Rectal smooth muscle tissue (tissue), 1 donor: ENCODE data around the gene ADSL.

Source experiments
- H3K27ac ChIP-seq: one replicate; pipeline ENCODE4 v1.7.0; 2013; ENCODE audit warnings: low read depth, low read length, inconsistent platforms
- H3K27me3 ChIP-seq: one replicate; pipeline ENCODE4 v1.7.0; 2013; ENCODE audit warnings: low read length; ENCODE audit not compliant: control insufficient read depth, insufficient read depth
- H3K36me3 ChIP-seq: one replicate; pipeline ENCODE4 v1.7.0; 2013; ENCODE audit warnings: low read length; ENCODE audit not compliant: control insufficient read depth, insufficient read depth
- H3K4me1 ChIP-seq: one replicate; pipeline ENCODE4 v1.7.0; 2013; ENCODE audit warnings: low read length; ENCODE audit not compliant: control insufficient read depth, insufficient read depth
- H3K4me3 ChIP-seq: one replicate; pipeline ENCODE4 v1.7.0; 2013; ENCODE audit warnings: low read length
- H3K9ac ChIP-seq: one replicate; pipeline ENCODE4 v1.7.0; 2013; ENCODE audit warnings: low read length

Gene ADSL

GRCh38 chr22:40419718-40420117 is 73.4 kb downstream of the ADSL start:
- Histone ChIP-seq H3K4me3 (no peak overlapping the region), H3K27ac (no peak overlapping the region), H3K9ac (no peak overlapping the region), H3K27me3 (no peaks in the 10 kb centered on the region), H3K36me3 (peaks cover 46% of the 10 kb centered on the region), H3K4me1 (no peaks in the 10 kb centered on the region)

- H3K4me1 ChIP-seq, result no peaks in the 10 kb centered on the region
- peaks cover 50% of the 10 kb centered on the region for H3K36me3 ChIP-seq
- no peak overlapping the region for H3K4me3 ChIP-seq
- no peak overlapping the region for H3K27ac ChIP-seq
- no peak overlapping the region for H3K9ac ChIP-seq
- no peaks in the 10 kb centered on the region for H3K27me3 ChIP-seq
These were observed 74.2 kb downstream of the ADSL start for GRCh38 chr22:40420341-40421081.

- H3K36me3 ChIP-seq, result peaks cover 50% of the 10 kb centered on the region
- no peak overlapping the region for H3K4me3 ChIP-seq
These were observed 74.7 kb downstream of the ADSL start for GRCh38 chr22:40421082-40421350.

DNA sequence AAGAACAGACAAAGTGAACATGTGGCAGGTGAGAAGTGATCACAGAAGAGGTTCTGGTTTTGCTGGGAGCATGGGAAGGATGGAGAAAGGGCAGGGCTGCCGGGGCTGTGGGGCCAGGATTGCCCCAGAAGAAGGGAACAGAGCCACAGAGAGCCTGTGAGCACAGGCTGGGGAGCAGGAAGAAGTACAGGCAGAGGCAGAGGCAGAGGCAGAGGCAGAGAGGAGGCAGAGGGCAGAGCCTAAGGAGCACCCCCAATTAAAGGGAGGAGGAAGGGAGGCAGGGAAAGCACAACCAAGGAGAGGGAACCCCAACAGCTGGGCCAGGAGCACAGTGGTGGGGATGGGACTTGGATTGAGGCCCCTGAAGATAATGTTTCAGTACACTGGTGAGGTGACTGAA is 75.6 kb downstream of the ADSL start:
- H3K27ac ChIP-seq, result no peak overlapping the region
- no peak overlapping the region for H3K9ac ChIP-seq

More at GRCh38 chr22:40421082-40421350, 74.7 kb downstream of the ADSL start:
- Histone ChIP-seq H3K27me3 (no peaks in the 10 kb centered on the region), H3K27ac (no peak overlapping the region), H3K9ac (no peak overlapping the region), H3K4me1 (no peaks in the 10 kb centered on the region)

DNA sequence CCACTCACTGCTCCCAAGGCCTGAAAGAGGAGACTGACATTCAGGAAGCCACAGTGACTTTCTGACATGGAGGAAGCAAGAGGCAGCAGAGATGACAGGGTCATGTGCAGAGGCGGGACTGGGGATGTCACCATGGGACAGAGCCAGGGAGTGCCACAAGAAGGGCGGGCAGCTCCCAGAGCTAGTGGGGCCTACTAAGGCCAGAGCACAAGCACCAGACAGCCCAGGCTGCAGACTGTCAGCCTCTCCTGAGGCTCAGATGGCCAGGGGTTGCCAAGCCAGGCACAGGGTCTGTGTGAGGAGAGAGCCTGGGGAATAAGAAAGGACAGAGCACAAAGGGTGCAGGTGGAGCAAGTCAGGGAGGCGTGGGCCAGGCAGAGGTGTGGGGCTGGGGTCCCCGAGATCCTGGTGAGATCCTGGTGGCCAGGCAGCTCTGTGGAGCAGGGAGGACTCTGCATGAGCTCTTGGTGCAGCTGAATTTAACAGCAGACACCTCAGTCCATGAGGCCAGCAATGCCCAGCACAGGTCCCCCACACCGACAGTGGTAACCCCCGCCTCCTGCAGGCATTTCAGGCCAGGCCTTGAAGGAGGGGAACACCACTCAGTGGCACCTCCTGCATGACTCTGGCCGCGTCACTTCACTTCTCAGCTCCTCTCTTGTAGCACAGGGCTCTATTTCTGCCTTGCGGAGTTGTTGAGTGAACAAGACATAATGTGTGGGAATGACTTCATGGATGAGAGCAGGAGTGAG is 76.4 kb downstream of the ADSL start:
- Histone ChIP-seq H3K27ac (no peak overlapping the region), H3K4me3 (no peak overlapping the region), H3K27me3 (no peaks in the 10 kb centered on the region), H3K4me1 (no peaks in the 10 kb centered on the region), H3K9ac (no peak overlapping the region), H3K36me3 (peaks cover 55% of the 10 kb centered on the region)

More for the DNA sequence above, 75.6 kb downstream of the ADSL start:
- no peaks in the 10 kb centered on the region for H3K27me3 ChIP-seq
- no peak overlapping the region for H3K4me3 ChIP-seq
- no peaks in the 10 kb centered on the region for H3K4me1 ChIP-seq
- H3K36me3 ChIP-seq, result peaks cover 53% of the 10 kb centered on the region

GRCh38 chr22:40423310-40423688 is 77.0 kb downstream of the ADSL start:
- H3K27ac ChIP-seq, result no peak overlapping the region
- H3K4me3 ChIP-seq, result no peak overlapping the region
- peaks cover 55% of the 10 kb centered on the region for H3K36me3 ChIP-seq
- no peaks in the 10 kb centered on the region for H3K27me3 ChIP-seq
- H3K4me1 ChIP-seq, result no peaks in the 10 kb centered on the region
- H3K9ac ChIP-seq, result no peak overlapping the region

DNA sequence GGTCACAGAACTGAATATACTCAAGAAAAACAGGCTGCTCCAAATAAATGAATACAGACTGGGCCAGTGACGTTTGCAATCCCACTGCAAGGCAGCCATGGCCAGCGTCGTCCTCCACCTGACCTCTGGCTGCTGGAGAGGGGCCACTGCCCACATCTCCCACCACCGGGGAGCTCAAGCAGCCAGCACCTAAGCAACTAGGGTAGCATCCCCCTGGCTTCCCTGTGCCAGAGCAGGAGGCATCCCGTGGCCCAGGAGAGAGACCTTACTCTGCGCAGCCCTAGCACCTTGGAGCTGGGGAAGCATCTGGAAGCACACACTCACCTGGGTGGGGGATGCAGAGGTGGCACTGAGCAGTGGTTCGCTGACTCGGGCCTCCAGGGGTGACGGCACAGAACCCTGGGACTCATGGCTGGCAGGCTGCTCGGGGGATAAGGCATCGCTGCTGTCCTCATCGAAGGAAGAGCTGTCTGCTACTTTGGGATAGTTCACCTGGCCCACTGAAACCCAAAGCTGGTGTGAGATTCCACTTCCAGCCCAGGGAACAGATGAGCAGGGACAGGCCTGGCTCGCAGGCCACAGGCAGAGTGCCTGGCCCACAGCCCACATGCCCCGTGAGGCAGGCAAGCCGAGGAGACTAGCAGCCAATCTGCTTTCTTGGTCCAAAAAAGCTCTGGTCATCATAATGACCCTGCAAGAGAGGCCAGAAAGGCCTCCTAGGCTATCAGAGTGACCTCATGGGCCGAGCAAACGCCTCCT is 77.8 kb downstream of the ADSL start:
- no peaks in the 10 kb centered on the region for H3K27me3 ChIP-seq
- no peak overlapping the region for H3K9ac ChIP-seq
- H3K4me3 ChIP-seq, result no peak overlapping the region
- H3K36me3 ChIP-seq, result peaks cover 55% of the 10 kb centered on the region
- H3K27ac ChIP-seq, result no peak overlapping the region
- no peaks in the 10 kb centered on the region for H3K4me1 ChIP-seq

- peaks cover 50% of the 10 kb centered on the region for H3K36me3 ChIP-seq
- no peaks in the 10 kb centered on the region for H3K27me3 ChIP-seq
- H3K27ac ChIP-seq, result no peak overlapping the region
- H3K4me1 ChIP-seq, result no peaks in the 10 kb centered on the region
- no peak overlapping the region for H3K4me3 ChIP-seq
- no peak overlapping the region for H3K9ac ChIP-seq
These were observed 78.8 kb downstream of the ADSL start for GRCh38 chr22:40425082-40425481.

GRCh38 chr22:40426594-40427333 is 80.5 kb downstream of the ADSL start:
- peaks cover 39% of the 10 kb centered on the region for H3K36me3 ChIP-seq
- H3K4me3 ChIP-seq, result no peak overlapping the region
- H3K4me1 ChIP-seq, result no peaks in the 10 kb centered on the region
- no peak overlapping the region for H3K27ac ChIP-seq
- no peak overlapping the region for H3K9ac ChIP-seq
- no peaks in the 10 kb centered on the region for H3K27me3 ChIP-seq

- no peak overlapping the region for H3K4me3 ChIP-seq
- no peak overlapping the region for H3K9ac ChIP-seq
- H3K4me1 ChIP-seq, result no peaks in the 10 kb centered on the region
- no peak overlapping the region for H3K27ac ChIP-seq
- no peaks in the 10 kb centered on the region for H3K27me3 ChIP-seq
- H3K36me3 ChIP-seq, result peaks cover 24% of the 10 kb centered on the region
These were observed 82.5 kb downstream of the ADSL start for GRCh38 chr22:40428796-40429195.

DNA sequence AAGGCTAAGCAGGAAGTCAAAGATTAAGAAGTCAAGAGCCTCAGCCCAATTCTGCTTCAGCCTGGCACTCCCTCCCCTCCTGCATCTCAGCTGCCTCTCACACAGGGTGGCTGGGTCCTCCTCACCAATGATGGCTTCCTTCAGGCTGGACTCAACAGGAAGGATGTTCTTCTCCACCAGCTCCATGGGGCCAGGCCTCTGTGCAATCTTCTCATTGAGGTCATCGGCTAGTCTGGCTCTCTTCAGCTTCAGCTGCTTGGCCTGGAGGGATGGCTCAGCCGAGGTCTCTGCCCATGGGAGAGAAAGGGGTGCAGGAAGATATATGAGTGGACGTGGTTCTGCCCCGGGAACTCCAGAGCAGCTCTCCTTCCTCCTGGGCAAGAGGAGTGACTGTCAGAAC is 83.2 kb downstream of the ADSL start:
- Histone ChIP-seq H3K4me3 (no peak overlapping the region), H3K9ac (no peak overlapping the region), H3K4me1 (no peaks in the 10 kb centered on the region), H3K36me3 (peaks cover 17% of the 10 kb centered on the region), H3K27me3 (no peaks in the 10 kb centered on the region), H3K27ac (no peak overlapping the region)

DNA sequence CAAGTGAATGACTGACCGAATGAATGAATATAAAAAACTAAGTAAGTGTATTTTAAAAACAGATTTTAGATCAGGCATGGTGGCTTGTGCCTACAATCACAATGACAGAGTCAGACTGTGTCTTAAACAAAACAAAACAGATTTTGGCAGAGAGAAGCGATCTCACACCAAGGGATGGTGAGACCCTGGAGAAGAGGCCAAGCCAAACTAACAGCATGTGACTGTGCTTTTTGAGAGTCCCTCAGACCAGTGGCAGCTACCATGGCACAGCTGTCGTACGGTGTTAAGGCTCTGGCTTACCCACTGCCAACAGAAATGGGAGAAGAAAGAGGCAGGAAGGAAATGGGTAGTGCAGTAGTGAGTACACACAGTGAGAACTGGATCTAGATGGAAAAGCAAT is 84.7 kb downstream of the ADSL start:
- Histone ChIP-seq H3K9ac (no peak overlapping the region), H3K27me3 (no peaks in the 10 kb centered on the region), H3K36me3 (peaks cover 12% of the 10 kb centered on the region), H3K4me1 (peaks cover 2% of the 10 kb centered on the region), H3K4me3 (no peak overlapping the region), H3K27ac (no peak overlapping the region)
